ENCODE data around the gene CNKSR3.

CNKSR3 gene

DNA sequence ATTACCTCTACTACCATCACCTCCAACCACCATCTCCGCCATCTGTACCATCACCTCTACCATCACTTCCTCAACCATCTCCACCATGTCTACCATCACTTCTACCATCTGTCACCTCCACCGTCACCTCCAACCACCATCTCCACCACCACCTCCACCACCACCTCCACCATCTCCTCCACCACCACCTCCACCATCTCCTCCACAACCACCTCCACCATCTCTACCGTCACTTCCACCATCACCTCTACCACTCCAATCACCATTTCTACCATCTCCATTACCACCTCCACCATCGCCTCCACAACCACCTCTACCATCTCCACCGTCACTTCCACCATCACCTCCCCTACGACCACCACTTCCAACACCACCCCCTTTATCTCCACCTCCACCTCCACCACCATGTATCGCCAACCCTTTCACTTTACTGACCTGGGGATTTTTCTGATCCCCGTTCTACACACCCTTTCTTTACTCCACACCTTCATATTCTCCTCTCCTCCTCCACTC, 156.2 kb downstream of the CNKSR3 start:
- no peak for TF ChIP-seq TAF1 (IDR thresholded peaks at IDR 0.05; ENCODE audit: borderline replicate concordance, insufficient read depth, low read length)
- no peak for TF ChIP-seq REST (IDR thresholded peaks at IDR 0.05; ENCODE audit: insufficient read depth in 1 of 2, low read depth in 2 of 2, low read length in 2 of 2)
- no peak for TF ChIP-seq FOXP2 (optimal IDR thresholded peaks at IDR 0.05; ENCODE audit: borderline replicate concordance, extremely low read depth, extremely low read length, insufficient read depth)
- TF ChIP-seq SIN3A (IDR thresholded peaks at IDR 0.05; ENCODE audit: borderline replicate concordance, insufficient read depth, low read length): no peak
- TF ChIP-seq POLR2AphosphoS5 (IDR thresholded peaks at IDR 0.05; ENCODE audit: low read depth, low read length): no peak

DNA sequence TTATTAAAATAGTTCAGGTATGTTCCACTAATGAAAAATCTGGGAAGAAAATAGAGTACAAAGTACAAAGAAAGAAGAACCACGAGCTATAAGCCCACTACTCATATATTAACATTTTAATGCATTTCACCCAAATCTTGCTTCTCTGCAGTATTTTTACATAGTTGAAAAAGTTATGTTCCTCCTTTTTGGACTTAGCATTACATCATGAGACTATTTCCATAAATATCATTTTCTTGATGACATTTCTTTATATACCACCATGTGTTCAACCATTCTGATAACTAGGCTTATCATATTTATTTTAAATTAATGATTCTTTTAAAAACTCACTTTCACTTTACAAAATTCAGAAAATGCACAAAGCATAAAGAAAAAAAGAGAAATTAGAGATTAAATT, 156.9 kb downstream of the CNKSR3 start:
- TF ChIP-seq TAF1 (IDR thresholded peaks at IDR 0.05; ENCODE audit: borderline replicate concordance, insufficient read depth, low read length): no peak
- no peak for TF ChIP-seq REST (IDR thresholded peaks at IDR 0.05; ENCODE audit: insufficient read depth in 1 of 2, low read depth in 2 of 2, low read length in 2 of 2)
- TF ChIP-seq POLR2AphosphoS5 (IDR thresholded peaks at IDR 0.05; ENCODE audit: low read depth, low read length): no peak
- no peak for TF ChIP-seq SIN3A (IDR thresholded peaks at IDR 0.05; ENCODE audit: borderline replicate concordance, insufficient read depth, low read length)
- no peak for TF ChIP-seq FOXP2 (optimal IDR thresholded peaks at IDR 0.05; ENCODE audit: borderline replicate concordance, extremely low read depth, extremely low read length, insufficient read depth)

DNA sequence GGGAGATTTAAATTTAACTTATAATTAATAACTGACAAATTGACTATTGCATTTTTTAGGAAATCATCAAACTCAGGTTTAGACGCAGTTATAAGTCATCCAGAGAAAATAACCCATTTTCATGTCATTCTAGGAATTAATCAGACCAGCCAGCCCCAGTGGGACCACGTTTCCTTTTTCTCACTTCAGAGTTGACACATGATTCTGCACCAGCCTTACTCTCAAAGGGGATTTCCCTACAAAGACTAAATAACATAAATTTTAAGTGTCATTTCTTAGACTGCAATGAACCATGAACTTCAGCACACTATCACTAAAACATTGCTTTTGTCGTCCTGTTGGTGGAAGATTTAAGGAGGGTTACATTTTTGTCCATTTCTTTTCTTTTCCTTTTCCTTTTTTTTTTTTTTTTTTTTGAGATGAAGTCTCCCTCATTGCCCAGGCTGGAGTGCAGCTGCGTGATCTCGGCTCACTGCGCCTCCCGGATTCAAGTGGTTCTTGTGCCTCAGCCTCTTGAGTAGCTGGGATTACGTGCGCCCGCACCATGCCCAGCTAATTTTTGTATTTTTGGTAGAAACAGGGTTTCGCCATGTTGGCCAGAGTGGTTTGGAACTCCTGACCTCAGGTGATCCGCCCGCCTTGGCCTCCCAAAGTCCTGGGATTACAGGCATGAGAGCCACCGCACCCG, 157.4 kb downstream of the CNKSR3 start:
- TF ChIP-seq FOXP2 (optimal IDR thresholded peaks at IDR 0.05; ENCODE audit: borderline replicate concordance, extremely low read depth, extremely low read length, insufficient read depth) (no peak), REST (IDR thresholded peaks at IDR 0.05; ENCODE audit: insufficient read depth in 1 of 2, low read depth in 2 of 2, low read length in 2 of 2) (no peak), POLR2AphosphoS5 (IDR thresholded peaks at IDR 0.05; ENCODE audit: low read depth, low read length) (no peak), SIN3A (IDR thresholded peaks at IDR 0.05; ENCODE audit: borderline replicate concordance, insufficient read depth, low read length) (no peak)

GRCh38 chr6:154350293-154350692, 160.2 kb downstream of the CNKSR3 start:
- TF ChIP-seq FOXP2 (optimal IDR thresholded peaks at IDR 0.05; ENCODE audit: borderline replicate concordance, extremely low read depth, extremely low read length, insufficient read depth) (no peak), POLR2AphosphoS5 (IDR thresholded peaks at IDR 0.05; ENCODE audit: low read depth, low read length) (no peak), REST (IDR thresholded peaks at IDR 0.05; ENCODE audit: insufficient read depth in 1 of 2, low read depth in 2 of 2, low read length in 2 of 2) (no peak), TAF1 (IDR thresholded peaks at IDR 0.05; ENCODE audit: borderline replicate concordance, insufficient read depth, low read length) (no peak)

Data from PFSK-1 (cell line).